HG03571 (cell line): ENCODE measurements around the gene ARHGEF7.

ENCODE experiments used
- ATAC-seq: cut with Tn5 transposase; IDR thresholded peaks from one replicate; pipeline ENCODE4 v1.9.1; 2021; ENCODE audit not compliant: unreplicated experiment

Gene ARHGEF7

DNA sequence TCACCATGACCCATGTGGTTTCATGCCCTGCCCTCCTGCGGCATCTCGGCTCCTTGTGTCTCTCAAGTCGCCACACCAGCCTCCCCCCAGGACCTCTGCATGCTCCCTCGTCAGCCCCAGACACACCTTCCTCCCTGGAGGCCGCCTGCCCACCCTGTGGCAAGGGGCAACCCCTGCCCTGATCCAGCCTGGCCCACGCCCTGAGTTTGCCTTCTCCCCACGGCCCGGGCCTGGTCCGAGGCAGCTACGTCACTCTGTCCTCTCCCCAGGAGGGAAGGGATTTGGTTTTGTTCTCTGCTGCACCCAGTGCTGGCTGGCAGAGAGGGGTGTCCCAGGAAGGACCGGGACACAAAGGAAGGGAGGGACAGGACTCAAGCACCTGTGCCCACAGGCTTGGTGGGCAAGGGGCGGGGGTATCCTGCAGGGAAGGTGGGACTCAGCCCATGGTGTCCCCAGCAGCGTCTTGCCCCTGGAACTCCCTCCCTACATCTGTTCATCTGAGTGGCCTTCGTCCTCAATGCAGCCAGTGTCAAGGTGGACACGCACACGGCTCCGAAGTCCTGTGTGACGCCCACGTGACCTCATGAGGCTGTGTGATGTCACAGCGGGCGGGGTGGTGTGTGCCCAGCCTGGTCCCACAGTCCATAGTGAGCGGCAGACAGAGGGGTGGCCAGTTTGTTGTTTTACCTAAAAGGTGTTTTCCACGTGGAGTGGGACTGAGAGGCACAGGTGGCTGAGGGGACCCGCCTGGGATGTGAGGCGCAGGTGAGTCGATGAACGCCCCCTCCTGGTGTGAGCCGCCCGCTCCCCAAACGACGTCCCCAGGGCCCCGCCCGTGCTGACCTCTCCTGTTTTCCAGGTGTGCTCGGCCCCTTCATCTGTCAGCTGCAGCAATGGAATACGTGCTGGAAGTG, 205.1 kb downstream of the ARHGEF7 start, which contains the start of gene TEX29:
Gene TEX29 (plus strand): TSS at position 645 of the 914 bp plus-strand sequence. CDS start 249 bp downstream, at position 894.
- no peak for ATAC-seq

DNA sequence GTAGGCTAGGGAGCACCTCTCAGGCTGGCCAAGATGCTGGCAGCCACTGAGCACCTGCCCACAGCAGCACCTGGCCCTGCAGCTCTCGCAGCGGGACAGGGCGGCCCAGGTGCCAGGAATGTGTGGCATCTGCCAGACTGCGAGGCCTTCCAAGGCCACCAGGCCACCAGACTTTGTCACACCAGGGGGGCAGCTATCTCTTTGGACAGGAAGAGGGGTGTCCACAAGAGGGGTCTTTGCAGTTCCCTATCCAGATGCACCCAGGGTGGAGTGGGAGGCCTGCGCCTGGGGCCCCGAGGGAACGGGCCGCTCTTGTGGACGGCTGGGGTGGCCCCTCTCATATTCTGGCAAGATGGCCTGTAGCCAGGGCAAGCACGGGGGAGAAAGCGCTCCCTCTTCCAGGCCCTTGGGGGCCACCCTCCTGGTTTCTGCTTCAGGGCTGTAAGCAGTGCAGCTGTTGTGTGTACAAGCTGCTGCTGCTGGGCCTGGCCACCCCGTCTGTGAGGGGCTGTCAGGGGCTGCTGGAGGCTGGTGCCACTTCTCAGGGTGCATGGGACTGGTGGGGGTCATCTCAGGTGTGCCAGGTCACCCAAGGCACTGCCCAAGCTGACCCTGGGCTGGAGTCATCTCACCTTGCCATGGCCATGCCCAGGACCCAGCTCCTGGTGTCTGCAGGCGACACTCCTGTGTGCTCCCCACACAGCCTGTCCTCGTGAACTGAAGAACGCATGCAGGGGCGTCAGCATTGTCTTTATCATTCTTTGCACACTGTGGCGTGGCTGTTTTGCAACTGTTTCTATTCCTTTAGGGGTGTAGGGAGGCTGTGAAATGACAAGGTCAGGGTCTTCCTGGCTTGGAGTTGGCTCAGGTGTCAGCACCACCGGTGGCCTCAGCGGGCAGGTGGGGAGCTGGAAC, 207.1 kb downstream of the ARHGEF7 start:
- ATAC-seq, result no peak

DNA sequence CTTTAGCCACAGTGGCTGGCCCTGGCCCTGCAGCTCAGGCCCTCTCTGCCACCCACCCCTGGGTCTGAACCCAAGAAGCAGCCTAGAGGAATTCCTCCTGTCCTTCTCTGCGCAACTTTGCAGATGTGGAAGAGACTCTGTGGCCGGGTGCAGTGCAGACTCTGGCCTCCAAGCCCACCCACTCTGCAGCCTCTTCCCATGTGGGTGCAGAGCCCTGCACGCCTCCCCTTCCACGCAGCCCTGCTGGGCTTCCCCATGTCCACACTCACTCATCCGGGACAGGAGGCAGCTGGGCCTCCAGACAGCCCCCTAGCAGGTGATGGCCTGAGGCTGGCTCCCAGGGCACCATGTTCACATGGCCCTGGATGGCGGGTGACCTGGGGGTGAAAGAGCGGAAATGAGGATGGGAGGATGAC, 207.8 kb downstream of the ARHGEF7 start:
- no peak for ATAC-seq

DNA sequence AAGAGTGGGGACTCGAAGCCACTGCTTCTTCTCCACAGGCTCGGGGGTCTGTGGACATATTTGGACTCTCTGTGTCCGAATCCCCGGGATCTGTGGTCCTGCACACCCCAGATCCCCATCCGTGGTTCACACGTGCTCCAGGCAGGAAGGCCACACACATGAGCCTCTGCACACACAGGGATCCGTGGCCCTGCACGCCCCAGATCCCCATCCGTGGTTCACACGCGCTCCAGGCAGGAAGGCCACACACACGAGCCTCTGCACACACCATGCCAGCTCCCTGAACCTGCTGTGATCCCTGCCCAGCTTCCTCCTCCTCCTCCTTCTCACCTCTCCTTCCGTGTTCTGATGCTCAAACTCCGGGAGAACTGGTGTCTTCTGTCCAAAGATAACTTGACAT, 208.4 kb downstream of the ARHGEF7 start:
- ATAC-seq, result no peak

DNA sequence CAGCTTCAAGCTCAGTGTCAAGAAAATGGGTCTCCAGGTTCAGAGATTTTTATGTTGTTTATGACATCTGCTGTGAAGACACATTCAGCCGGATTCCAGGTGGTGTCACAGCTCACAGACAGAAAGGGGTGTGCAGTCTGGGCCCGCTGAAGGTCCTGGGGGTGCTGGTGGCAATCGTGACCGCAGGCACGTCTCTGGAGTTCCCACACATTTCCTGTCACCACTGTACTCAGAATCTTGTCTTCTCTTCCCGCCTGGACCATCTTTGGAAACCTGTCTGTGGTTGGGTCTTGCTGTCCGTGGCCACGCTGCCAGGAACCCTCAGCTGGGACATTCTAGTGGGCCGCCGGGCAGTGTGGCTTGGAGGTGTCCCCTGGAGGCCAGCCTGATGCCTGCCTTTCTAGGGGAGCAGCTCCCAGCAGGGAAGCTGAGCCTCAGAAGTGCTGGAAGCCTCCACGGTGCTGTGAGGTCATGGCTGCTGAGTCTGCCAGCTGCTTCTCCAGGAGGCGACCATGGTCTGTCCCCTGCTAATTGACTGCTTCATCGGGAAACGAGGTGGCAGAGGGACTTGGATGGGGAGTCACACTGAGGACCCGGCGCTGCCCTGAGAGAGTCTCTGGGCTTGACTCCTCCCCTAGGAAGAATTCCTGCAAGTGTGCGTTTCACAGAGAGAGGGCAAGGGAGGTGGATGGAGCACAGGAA, 209.0 kb downstream of the ARHGEF7 start:
- ATAC-seq, result no peak

DNA sequence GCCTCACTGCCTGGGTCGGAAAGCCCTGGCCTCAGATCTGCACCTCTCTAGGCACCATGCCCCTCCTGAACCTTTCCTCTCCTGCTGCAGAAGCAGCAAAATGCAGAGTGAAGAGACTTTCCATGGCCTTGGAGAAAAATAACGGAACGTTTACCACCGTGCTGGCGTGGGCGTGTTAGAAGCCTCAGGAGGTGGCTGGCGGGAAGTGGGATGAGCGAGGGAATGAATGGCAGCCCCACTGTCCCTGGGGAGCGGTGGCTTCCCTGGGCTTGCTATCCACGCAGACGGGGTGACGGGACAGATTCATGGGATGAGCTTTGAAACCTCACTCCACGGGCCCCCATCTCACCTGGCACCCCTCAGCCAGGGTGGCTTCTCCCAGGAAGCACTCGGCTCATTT, 209.6 kb downstream of the ARHGEF7 start:
- no peak for ATAC-seq

DNA sequence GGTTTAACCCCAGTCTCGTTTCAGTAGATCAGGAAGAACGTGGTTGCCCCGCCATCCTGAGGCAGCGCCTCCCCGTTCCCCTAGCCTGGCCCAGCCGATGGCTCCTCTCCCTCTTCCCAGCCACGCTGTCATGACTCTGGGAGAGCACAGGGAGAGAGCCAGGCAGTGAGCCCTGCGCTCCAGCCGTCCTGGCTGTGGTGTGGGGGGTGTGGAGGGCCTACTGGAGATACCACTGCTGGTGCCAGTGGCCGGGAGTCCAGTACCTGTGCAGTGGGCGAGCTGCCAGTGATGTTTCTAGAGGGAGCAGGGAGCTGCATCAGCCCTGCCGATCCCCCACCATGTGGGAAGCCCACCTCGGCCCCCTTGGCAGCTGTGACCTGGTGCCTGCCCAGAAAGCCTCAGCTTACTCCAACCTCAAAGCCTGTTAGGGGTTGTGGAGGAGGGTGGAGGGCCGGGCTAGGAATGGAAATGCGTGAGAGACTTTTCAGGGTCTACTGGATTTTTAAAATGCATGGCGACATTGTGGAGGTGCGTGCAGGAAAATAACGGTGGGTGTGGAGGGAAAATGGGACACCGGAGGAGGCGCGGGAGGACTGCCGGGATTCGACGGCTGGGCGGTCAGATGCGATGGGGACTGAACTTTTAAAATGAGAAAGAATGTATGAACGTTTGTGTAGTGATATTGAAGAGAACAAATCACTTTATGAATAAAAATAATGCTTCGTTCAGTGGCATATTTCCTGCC, 210.2 kb downstream of the ARHGEF7 start:
- ATAC-seq, result no peak

DNA sequence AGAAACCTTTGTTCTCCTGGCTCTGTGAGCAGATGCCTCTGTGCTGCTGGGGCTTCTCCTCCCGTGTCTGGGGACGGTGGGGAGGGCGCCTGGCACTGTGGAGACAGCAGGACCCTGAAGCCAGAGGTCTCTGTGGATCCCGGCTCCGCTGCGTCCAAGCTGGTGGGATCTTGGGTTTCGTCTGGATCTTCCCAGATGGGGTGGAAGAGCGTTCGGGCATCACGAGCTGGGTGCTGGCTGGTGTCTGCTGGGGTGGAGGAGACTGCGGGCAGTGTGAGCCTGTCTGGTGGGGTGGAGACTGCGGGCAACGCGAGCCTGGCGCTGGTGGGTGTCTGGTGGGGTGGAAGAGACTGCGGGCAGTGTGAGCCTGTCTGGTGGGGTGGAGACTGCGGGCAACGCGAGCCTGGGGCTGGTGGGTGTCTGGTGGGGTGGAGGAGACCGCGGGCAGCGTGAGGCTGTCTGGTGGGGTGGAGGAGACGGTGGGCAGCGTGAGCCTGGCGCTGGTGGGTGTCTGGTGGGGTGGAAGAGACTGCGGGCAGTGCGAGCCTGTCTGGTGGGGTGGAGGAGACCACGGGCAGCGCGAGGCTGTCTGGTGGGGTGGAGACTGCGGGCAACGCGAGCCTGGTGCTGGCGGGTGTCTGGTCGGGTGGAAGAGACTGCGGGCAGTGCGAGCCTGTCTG, 211.0 kb downstream of the ARHGEF7 start:
- ATAC-seq, result no peak

DNA sequence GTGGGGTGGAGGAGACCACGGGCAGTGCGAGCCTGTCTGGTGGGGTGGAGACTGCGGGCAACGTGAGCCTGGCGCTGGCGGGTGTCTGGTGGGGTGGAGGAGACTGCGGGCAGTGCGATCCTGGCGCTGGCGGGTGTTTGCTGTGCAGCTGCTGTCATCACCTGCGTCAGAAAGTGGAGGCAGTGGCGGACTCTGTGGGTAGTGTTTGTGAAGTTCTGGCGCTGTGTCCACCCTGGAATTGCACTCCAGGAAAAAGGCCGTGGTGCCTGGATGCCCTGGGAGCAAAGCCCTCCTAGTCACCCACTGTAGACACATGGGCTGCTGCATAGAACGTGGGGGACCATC, 211.5 kb downstream of the ARHGEF7 start:
- no peak for ATAC-seq

DNA sequence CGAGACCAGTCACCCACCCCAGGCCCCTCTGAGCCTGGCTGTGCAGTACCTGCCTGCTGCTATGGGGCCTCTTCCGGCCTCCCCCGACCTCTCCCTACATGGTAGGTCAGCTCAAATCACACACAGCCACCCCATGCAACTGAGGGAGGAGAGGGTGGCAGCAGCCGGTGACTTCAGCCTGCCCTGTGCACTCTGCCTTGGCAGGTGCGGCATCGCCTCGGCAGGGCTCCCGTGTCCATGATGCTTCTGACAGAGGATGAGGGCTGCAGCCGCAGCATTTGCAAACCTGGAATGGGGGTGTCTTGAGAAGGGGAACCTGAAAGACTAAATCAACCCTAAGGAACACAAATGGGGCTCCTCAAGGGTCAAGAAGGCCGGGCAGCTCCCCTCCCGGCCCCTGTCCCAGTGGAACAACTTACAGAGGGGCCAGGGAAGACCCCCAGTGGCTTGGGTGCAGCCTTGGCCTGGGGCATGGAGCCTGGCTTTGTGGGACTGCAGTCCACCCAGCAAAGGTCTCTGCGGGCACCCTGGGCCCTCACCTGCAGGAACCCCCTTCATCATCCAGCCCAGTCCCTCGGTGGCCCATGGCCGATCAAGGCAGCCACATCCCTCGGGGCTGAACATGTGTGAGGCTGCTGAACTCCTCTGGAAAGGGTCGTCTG, 212.0 kb downstream of the ARHGEF7 start:
- no peak for ATAC-seq

DNA sequence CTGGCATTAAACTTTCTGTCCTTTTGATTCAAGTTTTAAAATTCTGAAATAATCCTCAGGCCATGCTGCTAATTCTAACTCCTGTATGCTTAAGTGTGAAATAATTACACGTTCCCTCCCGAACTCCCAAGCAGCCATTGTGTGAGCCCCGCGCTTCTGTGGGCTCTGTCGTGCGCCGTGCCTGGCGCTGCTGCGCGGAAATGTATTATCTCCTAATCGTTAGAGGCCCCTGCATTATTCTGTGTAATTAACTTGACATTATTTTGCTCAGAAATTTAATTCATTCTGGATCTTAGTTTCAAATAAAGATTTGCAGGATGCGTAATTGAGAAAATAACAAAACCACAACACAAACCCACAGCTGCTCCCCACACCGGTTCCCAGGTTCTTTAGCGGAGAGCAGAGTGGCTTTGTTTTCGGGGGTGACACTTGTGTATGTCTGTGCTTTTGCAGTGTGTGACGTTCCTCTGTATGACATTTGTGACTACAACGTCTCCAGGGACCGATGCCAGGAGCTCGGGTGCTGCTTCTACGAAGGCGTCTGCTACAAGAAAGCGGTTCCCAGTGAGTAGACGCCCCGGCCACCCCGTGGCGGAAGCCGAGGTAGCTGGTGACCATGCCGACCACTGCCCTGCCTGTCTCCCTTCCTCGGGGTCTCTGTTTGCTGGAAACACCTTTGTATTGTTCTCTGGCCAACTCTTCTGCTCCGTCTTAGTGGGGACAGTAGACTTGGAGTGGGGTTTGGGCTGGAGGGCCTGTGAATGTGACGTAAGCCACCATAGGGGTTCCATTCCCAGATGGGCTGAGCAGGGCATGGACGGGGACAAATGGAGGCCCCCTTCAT, 212.8 kb downstream of the ARHGEF7 start:
- no peak for ATAC-seq

DNA sequence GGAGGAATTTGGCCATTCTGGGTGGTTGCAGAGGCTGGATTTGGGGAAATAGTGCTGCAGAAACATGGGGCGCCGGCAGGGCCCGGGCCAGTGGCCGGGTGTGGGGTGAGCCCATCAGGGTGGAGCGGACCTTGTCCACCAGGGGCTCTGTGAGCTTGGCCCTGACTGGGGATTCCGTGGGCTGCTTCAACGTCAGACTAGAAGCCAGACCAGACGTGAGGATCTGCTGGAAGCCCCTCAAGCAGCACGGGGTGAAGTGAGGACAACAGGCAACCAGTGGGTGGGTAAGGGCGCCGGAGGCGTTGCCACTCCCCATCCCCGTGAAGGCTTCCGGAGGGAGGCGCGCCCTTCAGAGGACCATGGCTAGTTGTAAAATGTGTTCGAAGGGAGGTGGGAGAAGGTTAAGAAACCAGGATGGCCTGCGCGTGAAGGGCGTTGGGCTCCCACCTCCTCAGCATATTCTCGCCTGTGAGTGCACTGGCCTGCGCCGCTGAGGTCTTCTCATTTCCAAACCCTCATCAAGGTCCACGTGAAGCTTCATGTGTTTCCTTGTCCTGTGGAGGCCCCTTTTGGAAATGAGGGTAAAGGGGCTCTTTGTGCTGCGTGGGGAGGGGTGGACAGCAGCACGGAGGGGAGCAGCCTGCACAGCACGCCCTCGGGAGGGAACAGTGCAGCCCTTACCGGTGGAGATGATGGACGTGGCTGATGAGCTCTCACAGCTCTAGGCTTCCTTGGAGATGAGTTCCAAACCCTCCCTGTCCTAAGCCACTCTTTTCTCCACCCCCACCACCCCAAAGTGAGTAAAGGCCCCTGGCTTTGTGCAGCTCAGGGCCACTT, 213.7 kb downstream of the ARHGEF7 start:
- ATAC-seq, result no peak

DNA sequence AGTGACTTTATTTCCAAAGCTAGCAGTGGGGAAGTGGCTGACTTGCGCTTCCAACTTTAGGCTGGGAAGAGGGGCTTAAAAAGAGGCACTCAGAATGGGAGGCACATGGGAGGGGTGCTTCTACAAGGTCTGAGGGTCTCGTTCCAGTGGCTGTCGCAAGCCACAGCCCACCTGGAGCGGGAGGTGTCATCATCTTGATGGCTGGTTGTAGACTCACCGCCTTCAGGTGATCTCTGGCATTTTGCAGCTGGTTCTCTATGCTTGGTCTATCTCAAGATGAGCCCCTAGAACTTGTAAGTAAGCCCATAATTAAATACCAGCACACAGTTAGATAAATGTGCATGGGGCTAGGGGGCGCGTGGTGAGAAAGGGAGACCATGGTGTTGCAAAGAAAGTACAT, 214.5 kb downstream of the ARHGEF7 start:
- ATAC-seq, result no peak

DNA sequence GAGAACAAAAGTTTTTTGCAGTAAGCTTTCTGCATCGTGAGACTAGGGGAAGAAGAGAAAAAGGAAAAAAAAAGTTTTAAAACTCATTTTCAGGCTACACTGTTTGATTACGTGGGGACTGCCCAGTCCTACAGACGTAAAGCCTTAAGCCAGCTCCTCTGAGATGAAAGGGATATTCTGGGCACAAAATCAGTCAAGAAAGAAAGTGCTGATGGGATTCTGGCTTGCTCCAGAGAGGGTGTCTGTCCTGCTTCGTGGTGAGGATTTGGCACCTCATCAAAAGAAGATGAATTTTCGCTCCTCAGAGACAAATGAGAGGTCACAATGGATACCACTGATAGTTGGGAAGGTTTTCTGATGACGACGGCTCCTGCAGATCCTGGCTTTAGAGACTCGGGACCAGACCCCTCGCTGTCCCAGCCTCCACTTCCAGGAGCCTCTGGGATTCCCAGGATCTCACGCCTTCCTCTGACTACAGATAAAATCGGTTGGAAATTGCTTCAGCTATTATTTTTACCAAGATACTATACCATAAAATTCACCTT, 215.0 kb downstream of the ARHGEF7 start:
- ATAC-seq, result no peak

DNA sequence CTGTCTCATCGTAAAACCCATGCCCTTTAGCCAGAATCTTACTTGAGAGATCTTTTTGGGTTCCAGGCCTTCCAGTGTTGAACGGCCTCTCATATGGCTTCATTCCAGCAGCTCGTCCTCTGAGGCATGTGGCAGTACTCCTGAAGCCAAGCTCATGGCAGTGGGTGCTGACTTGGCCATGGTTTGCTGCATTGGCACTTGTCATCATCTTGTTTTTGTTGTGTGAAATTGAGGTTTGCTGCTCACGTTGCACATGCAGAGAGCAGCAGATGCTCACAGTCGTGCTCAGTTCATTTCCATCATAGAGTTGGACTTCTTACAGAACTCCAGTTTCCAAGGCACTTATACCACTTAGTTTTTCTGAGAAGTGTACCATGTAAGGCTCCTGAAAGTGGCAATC, 220.2 kb downstream of the ARHGEF7 start:
- ATAC-seq, result no peak

DNA sequence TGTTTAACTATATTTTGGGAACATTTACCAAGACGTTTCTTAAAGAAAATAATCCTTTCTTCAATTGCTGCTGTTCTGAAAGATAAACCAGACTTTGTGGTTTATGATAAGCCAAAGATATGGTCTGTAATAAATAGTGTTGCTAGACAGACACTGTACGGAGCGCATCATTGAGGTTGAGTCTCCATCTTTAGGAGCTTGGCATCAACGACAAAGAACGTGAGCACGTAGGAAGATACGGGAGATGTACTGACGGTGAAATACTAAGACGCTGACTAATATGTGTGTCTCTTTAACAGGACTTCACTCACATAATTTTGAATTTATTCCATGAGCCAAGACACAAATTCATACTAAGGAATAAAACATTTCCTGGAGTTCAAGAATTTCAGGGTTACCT, 221.6 kb downstream of the ARHGEF7 start:
- no peak for ATAC-seq

DNA sequence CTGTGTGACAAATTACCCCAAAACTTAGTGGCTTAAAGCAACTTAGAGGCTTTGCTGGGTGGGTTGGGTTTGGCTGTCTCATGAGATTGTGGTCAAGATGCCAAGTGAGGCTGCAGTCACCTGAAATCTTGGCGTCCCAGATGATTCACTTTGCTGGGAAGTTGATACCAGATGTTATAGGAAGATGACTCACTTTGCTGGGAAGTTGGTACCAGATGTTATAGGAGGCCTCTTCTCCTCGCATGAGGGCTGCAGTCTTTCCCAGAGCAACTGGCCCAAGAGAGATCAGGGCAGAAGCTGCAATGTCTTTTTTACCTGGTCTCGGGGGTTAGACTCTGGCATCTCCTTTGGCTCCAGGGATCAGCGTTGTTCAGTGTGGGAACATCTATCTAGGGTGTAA, 222.1 kb downstream of the ARHGEF7 start:
- no peak for ATAC-seq
